Measurements from ENCODE around the gene LHX3. TPM values are rescaled to one million over a fixed set of nuclear protein-coding genes. Genes with fewer than 3 reads are reported as not detected.
A peak's percentile ranks its signal among the peaks of the same experiment; 100 is the strongest.

LHX3 gene
- total RNA-seq, 1 experiment from 2014 or later = not detected

DNA sequence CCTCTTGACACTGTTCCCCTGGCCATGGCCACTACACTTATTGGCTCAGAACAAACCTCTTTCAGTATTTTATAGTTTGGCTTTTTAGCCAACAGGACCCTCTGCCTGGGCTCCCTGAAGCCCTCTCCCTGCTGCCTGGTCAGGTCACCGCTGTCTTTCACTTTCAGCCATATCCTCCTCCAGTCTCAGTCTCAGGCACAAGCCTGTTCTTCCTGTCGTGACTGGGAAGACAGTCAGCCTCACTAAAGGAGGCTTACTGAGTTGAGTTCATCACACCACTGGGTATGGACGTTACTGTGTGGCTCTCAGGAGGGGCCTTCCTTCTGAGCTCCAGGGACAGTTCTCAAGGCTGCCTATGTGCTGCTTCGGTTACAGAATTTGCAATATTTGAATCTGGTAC, 38.7 kb upstream of the LHX3 start:
- Histone ChIP-seq H3K4me1 (ENCODE audit: insufficient read depth, low read length) (peaks cover 9% of the 10 kb centered on the region), H2BK15ac (ENCODE audit: low read depth, low read length) (no peak overlapping the region), H2BK20ac (ENCODE audit: low read depth, low read length, poor library complexity, severe bottlenecking) (no peak overlapping the region), H3K79me2 (ENCODE audit: insufficient read depth, low read length) (peaks cover 28% of the 10 kb centered on the region; the same call in 1 of the 2 replicates), H3K9me3 (ENCODE audit: control insufficient read depth, low read depth, low read length) (no peaks in the 10 kb centered on the region), H3T11ph (ENCODE audit: low read length) (no peak overlapping the region), H4K20me1 (ENCODE audit: control insufficient read depth, insufficient read depth, insufficient read length) (peaks cover 10% of the 10 kb centered on the region), H3K18ac (ENCODE audit: insufficient read length, low read depth, low read length) (no peak overlapping the region), H3K4me2 (ENCODE audit: insufficient read depth, insufficient read length, low read length) (no peak overlapping the region), H3K23me2 (ENCODE audit: insufficient read length, low read depth, low read length, poor library complexity, severe bottlenecking) (peaks cover 5% of the 10 kb centered on the region), H3K56ac (ENCODE audit: insufficient read length, low read depth, low read length) (no peak overlapping the region), H4K8ac (replicated peaks; ENCODE audit: insufficient read length, low read depth, low read length) (no peak overlapping the region), H3K79me1 (ENCODE audit: insufficient read depth, low read depth, low read length, poor library complexity, severe bottlenecking) (peaks cover 13% of the 10 kb centered on the region), H2BK120ac (ENCODE audit: low read depth, low read length, poor library complexity, severe bottlenecking) (no peak overlapping the region), H2BK12ac (ENCODE audit: insufficient read length, low read depth, low read length) (no peak overlapping the region), H4K91ac (ENCODE audit: insufficient read length, low read depth, low read length) (no peak overlapping the region), H2AK5ac (ENCODE audit: insufficient read length, low read length) (no peak overlapping the region), H3K4ac (ENCODE audit: low read depth, low read length) (no peak overlapping the region), H3K23ac (ENCODE audit: insufficient read length, low read depth, low read length) (no peak overlapping the region), H4K5ac (ENCODE audit: insufficient read length, low read depth, low read length) (no peak overlapping the region), H3K14ac (ENCODE audit: insufficient read depth, low read length) (no peak overlapping the region), H2BK5ac (ENCODE audit: insufficient read length, low read length) (no peak overlapping the region), H2AFZ (ENCODE audit: low read length) (no peak overlapping the region), H3K27me3 (ENCODE audit: insufficient read depth, low read length) (no peaks in the 10 kb centered on the region), H3K27ac (ENCODE audit: insufficient read length, low read depth, low read length) (no peak overlapping the region), H3K9ac (ENCODE audit: extremely low read depth, insufficient read length, low read length) (no peak overlapping the region)
- TF ChIP-seq, protein P1, sequence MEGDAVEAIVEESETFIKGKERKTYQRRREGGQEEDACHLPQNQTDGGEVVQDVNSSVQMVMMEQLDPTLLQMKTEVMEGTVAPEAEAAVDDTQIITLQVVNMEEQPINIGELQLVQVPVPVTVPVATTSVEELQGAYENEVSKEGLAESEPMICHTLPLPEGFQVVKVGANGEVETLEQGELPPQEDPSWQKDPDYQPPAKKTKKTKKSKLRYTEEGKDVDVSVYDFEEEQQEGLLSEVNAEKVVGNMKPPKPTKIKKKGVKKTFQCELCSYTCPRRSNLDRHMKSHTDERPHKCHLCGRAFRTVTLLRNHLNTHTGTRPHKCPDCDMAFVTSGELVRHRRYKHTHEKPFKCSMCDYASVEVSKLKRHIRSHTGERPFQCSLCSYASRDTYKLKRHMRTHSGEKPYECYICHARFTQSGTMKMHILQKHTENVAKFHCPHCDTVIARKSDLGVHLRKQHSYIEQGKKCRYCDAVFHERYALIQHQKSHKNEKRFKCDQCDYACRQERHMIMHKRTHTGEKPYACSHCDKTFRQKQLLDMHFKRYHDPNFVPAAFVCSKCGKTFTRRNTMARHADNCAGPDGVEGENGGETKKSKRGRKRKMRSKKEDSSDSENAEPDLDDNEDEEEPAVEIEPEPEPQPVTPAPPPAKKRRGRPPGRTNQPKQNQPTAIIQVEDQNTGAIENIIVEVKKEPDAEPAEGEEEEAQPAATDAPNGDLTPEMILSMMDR (conservative IDR thresholded peaks at IDR 0.05) = no peak
- DNase-seq = no peak
- H3K4me1 Mint-ChIP-seq = peaks cover 42 to 54% of the 10 kb centered on the region in 2 experiments
- no peaks in the 10 kb centered on the region; a peak in 1 of 5 replicates for H3K9me3 Mint-ChIP-seq
- peak overlapping the region; percentile 83 to 95 for H3K4me3 Mint-ChIP-seq
- peaks cover 18% of the 10 kb centered on the region for H3K27me3 Mint-ChIP-seq (ENCODE audit: low read depth)
- H3K36me3 Mint-ChIP-seq (ENCODE audit: insufficient read depth in 1 of 3, low read depth in 3 of 3) = peaks cover 0 to 7% (median 5%) of the 10 kb centered on the region in 3 experiments; a peak in 3 of 7 replicates
- no CpG with 5 or more reads among the region's 4 CpGs for WGBS (ENCODE audit: extremely low coverage, insufficient read length, low lambda C conversion rate)
- H3K27ac Mint-ChIP-seq = peak overlapping the region in 2 of 3 experiments; percentile 12 to 17; a peak in 2 of 7 replicates

Measured in H9 (cell line).